ENCODE results near the gene TSPAN8.
"Not testable (repeated sequence)": the region's sequence is repeated elsewhere in the genome, so short reads cannot be mapped to it uniquely, and the experiment has no call there.

The TSPAN8 gene

DNA sequence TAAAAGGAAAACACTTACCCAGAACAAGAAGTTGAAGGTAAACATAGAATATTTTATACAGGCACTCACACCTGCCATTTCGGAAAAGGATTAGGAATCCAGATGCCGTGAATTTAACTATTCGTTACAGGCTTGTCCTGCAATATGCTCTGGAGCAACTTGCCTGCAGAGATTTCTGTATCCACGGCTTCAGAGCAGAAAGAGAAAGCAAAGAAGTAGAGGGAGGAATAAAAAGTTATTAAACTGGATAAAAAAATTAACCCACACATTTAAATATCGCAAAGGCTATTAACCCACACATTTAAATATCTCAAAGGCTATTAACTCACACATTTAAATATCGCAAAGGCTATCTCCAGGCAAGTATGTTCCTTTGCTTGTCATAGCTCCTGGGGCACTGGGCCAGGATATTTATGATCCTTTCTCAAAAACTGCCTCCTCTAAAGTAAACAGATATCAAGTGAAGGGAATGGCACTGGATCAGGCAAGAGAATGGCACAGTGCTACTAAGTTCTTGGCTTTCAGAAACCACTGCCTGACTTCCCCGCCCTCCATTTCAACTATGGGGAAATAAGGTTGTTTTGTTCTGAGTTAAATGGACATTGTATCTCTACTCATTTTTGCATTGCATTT lies at the start of gene TSPAN8:
TSS of gene TSPAN8 (minus strand) at position 399 of the 633 bp plus-strand sequence. CDS start at position 78, 321 bp downstream.
- DNase-seq (ENCODE audit: low read depth, low spot score), result no peak

DNA sequence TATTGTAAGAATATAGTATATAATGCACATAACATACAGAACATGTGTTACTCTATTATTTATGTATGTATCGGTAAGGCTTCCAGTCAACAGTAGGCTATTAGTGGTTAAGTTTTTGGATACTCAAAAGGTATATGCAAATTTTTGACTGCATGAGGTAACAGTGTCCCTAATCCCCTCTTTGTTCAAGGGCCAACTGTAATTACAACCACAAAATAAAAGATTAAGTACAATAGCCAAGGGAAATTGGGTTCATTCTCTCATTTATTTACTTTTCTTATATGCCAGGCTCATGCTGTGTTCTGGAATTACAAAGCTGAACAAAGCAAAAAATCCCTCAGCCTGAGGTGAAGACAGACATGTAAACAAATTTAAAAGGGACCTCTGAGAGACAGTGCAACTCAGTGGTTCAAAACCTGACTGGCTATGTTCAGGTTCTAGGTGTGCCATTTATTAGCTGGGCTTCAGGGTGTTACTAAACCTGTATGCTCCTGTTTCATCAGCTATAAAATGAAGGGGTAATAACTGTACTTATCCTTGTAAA lies 43.4 kb upstream of the TSPAN8 start:
- DNase-seq (ENCODE audit: low read depth, low spot score), result no peak

DNA sequence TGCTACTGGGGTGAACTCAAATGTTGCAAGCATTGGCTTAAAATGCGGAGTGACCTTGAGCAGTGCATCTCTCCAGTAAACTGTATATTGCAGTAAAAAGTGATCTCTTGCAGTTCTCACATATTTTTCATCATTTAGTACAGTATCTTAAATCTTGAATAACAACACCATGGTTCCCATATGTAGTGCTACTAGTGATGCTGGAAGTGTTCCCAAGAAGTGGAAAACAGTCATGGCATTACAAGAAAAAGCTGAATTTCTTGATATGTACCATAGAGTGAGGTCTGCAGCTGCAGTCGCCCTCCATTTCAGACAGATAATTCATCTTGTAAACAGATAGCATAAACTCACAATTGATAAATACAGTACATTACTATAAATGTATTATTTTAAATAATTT lies 42.9 kb upstream of the TSPAN8 start:
- DNase-seq (ENCODE audit: low read depth, low spot score), result no peak

DNA sequence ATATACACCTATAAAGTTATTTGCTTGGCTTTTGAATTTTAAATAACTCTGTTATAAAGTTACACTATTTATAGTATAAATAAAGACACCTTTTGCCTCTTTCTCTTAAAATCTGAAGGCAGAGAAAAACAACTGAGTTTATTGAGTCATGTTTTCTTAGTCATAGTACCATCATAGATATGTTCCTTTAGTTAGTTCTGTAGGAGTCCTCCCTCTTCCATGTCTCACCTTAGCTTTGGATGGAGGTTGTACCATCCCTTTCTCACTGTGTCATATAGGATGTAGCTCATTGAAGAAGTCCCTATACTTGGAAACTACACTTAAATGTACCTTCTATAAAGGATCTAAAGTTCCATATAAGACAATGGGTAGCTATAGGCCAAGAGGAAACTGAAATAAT lies 39.7 kb upstream of the TSPAN8 start:
- DNase-seq (ENCODE audit: low read depth, low spot score), result no peak

DNA sequence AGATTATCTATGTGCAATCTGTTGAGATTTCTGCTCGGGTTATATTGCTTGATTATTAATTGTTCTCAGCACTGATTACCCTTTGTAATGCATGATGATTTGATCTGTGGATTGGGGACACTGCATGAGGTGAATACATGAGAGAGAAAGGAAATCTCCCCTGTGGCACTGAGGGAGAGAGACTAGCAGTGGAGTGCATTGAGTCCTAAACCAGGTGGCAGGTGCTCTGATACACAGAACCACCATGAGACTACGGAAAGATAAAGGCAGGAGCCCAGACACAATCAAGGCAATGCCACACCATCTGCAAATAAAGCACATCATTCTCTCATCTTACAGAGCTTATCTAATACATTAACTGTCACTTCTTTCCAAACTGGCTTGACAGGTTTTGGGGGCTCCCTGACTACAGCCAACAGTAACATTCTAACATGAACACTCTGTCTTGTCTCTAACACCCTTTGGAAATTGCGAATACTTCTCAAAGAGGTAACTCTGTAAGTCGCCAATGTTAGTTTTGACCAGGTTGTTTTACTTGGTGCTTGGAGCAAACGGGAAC lies 37.6 kb upstream of the TSPAN8 start:
- DNase-seq (ENCODE audit: low read depth, low spot score), result no peak

DNA sequence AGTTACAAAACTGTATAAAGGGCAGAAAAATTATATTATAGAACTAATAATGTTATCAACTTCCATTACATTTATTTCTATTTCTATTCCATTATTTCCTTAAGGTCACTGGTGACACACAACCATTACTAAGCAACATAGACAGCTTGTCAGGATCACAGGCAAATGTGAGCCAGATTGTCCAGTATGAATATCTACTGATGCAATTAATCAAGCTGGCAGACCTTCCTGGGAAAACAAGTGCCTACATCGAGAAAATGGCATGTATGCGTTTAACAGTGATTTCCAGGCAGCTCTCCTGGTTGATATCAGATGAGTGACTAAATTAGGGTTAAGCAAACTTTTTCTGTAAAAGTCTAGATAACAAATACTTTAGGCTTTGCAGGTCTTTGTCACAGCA lies 36.9 kb upstream of the TSPAN8 start:
- no peak for DNase-seq (ENCODE audit: low read depth, low spot score)

DNA sequence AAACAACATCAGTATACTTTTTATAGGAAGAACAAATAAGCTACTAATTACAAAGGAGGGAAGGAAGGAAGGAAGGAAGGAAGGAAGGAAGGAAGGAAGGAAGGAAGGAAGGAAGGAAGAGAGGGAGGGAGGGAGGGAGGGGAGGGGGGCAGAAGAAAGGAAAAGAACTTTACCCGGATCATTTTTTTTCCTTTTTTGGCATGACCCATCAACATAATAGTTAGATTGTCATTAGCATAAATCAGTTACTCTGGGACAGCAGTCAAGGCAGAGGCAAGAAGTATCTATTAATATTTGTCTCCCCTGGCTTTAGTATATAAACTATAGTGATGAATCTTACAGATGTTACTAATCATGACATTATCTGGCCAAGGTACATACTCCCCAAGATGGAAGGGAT lies 35.2 kb upstream of the TSPAN8 start:
- no peak for DNase-seq (ENCODE audit: low read depth, low spot score)

DNA sequence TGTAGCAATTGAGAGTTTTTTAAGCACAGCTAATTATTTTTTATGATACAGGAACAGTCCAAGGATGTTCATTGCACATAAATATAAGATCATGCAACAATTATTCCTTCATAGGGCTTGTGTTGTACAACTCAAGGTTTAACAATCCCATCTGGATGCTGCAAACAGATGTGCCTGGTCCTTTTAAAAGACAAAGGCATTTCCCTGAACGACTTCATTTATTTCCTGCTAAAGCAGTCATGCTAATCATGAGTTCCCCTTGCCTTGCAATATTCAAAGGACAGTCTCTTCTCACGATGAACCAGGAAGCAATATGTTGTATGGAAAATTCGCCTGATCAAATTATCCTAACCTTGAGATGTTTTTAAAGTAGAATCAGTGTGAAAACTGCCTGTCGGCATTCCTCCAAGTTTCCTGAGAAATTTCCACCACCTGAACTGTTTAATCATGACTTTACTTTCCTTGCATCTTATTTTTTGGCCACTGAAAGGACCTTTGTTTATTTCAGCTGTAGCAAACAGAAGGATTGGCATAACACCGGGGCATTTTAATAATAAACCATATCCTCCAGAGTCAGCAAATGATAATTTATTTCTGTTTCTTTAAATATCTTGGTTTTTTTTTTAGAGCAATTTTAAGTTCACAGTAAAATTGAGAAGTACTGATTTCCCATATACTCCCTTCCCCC lies 33.9 kb upstream of the TSPAN8 start:
- no peak for DNase-seq (ENCODE audit: low read depth, low spot score)

DNA sequence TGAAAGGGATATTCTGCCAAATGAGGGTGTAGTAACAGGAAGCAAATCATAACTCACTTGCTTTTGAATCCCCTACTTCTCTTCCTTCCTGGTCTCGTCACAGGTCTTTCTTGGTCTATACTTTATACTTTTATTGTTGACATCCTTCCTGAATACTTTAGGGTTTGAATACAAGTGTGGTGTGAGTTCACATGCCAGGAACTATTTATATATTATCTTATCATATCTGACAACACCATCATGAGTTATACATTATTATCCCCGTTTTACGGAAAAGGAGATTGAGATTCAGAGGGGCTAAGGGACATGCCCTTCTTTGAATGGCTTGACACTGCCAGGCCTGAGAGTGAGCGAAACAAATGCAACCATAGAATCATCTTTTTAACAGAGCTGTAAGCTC lies 33.0 kb upstream of the TSPAN8 start:
- no peak for DNase-seq (ENCODE audit: low read depth, low spot score)

DNA sequence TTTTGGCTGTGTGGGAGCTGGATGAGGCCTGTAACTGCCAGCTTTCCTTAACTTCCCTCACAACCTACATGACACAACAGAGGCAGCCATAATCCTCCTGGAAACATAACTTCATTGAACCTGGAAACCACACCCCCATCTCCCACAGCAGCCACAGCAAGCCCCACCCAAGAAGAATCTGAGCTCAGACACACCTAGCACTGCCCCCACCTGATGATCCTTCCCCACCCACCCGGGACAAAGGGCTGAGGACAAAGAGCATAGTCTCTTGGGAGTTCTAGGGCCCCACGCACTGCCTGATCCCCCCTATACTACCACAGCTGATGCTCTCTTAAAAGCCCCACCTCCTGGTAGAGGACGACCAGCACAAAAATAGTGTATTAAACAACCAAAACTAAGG lies 29.6 kb upstream of the TSPAN8 start:
- no peak for DNase-seq (ENCODE audit: low read depth, low spot score)

DNA sequence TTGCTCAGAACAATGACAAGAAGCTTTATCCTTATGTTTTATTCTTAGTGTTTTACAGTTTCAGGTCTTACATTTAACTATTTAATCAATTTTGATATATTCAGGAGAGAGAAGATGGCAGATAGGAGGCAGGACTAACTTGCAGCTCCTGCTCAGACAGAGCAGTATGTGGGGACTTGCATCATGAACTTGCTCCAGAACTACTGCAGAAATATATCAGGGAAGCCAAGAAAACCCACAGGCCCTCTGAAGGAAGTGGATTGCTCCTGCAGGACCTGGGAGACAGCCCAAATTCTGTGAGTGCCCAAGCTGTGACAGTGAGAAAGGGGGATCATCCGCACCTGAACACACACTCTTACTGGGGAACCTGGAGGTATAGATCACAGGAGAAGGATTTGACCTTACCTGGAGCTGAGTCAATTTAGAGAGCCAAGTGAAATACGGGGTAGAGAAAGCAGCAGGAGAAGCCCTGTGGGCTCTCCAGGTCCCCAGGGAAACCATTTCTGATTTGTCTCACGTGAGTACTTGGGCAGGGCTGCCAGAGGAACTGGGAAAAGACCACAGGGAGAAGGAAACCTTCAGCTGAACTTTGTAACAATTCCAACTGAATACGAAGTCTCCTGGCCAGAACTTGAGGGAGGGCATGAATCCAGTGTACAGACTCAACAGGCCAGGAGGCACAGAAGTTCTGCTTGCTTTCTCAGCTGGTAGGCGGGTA lies 28.9 kb upstream of the TSPAN8 start:
- no peak for DNase-seq (ENCODE audit: low read depth, low spot score)

DNA sequence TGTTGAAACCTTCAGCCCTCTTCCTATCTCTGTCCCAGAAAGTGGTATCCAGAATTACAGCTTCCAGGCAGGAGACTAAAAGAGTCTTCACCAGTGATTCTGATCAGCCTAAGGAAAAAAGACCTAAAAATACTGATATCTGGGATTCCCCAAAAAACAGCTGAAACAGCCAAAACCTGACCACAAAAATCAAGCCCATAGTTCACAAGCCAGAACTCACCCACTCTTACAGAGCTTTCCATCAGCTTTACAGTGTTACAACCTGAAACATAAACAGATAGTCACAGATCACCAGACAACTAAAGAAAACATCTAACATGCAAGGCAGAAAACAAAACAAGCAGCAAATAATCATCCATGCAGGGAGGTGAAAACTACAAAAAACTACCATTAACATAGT lies 26.0 kb upstream of the TSPAN8 start:
- no peak for DNase-seq (ENCODE audit: low read depth, low spot score)

DNA sequence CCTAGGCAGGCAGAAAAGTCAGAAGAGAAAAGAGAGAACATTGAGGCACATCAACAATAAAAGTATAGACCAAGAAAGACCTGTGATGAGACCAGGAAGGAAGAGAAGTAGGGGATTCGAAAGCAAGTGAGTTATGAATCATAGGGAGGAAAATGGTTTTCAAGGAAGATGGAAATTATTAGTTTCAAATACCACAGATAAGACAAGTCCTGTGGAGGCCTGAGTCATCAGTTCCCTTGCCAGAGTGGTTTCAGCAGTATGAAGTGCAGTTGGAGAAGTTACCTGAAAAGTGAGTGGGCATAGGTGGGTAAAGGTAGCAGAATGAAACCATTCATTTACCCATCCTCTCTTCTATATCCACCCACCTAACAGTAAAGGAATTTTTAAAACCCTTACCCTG lies 25.2 kb upstream of the TSPAN8 start:
- no peak for DNase-seq (ENCODE audit: low read depth, low spot score)

DNA sequence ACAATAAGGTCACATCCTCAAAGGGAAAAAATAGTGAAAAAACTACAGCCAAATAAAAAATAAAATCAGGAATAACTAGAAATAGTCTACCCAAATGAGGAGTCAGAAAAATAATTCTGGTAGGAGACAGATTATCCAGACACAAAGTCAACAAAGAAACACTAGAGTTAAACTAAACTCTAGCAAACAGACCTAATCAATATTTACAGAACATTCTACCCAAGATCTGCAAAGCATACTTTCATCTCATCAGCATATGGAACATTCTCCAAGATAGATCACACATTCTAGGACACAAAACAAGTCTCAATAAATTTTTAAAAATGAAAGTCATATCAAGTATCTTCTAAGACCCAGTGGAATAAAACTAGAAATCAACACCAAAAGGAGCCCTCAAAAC lies 20.4 kb upstream of the TSPAN8 start:
- no peak for DNase-seq (ENCODE audit: low read depth, low spot score)

DNA sequence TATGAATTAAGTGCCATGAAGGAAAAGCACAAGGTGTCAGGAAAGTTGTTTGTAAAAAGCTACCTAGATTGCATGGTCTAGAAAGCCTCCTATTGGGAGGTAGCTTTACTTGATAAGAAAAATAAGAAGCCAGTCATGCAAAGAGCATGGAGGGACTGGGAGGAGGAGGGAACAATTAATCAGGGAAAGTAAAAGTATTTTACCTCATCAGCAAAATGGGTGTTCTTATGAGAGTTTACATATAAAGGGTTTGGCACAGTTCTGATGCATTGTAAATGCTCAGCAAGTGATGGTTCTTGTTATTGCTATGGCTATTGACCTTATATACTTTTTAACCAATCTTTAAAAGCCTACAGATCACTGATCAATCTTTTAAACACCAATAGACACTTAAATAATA lies 17.0 kb upstream of the TSPAN8 start:
- DNase-seq (ENCODE audit: low read depth, low spot score), result no peak

DNA sequence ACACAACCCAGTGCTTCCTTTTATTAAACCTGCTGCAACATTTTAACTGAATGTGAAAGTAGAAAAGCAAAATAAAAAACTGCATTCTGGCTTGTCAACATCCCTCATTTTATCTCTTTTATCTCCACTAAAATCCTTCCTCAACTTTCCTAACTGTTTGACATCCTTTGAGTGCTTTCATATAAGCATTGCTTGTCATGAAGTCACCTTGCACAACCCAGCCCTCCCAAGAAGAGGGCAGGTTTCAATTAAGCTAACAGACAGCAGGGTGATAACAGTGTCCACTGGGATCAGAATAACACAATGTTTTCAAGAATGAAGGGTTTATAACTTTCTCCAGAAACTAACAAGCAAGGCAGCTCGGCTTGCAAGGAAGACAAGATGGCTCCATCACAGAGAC lies 16.3 kb upstream of the TSPAN8 start:
- no peak for DNase-seq (ENCODE audit: low read depth, low spot score)

DNA sequence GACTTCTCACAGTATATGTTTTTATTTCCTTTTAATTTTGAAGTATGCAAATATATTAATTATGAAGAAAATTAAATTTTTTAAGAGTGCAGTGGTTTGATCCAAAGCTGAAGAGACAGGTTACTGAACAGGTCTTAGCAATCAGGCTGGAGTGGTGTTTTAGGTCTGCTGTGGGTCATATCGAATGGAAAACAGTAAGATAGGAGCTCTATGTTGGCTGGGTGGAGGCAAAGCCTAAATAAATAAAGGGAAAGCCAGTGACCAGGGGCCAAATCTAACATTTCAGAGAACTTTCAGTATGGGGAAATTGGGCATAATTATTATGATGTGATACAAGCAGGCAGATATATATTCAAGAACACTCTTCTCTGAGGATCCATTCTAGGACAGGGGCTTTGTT lies 12.7 kb upstream of the TSPAN8 start:
- no peak for DNase-seq (ENCODE audit: low read depth, low spot score)

DNA sequence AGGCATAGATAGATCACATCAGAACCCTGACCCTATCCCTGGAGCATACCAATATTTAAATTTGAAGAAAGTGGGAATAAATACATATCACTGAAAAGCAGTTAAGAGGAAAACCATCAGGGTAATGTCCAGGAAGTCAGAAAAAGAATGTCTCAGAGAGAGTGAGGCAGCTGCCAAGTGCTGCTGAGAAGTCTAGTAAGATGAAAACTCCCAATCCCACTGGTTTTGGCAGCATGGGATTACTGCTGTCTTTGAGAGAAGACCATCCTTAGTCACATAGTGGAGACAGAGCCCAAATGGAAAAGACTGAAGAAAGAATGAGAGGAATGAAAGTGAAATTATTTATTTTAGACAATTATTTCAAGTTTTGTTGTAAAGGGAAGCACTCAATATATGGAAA lies 11.5 kb upstream of the TSPAN8 start:
- no peak for DNase-seq (ENCODE audit: low read depth, low spot score)

DNA sequence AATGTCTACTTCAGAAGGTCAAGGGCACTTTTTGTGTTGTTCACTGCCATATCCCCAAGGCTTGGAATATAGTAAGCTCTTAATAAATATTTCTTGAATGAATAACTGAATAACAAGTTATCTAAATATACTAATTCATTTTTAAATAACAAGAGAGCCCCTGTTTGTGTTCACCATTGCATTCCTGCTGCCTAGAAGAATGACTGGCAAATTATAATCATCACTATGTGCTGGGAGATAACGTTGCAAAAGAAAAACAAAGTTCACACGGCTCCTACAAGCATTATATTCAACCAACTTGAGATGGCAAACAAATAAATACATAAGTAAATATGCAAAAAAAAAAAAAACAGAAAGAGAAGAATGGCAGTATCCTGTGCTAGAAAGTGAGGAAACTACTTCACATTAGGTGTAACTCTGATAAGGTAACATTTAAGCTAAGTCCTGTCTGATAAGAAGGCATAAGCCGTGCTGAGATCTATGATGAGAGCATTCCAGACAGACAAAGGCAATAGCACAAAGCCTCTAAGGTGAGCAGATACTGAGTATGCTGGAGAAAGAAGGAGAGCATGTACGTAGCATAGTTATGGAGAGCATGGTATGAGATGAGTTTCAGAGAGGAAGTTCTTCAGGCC lies 9.2 kb upstream of the TSPAN8 start:
- DNase-seq (ENCODE audit: low read depth, low spot score), result no peak

DNA sequence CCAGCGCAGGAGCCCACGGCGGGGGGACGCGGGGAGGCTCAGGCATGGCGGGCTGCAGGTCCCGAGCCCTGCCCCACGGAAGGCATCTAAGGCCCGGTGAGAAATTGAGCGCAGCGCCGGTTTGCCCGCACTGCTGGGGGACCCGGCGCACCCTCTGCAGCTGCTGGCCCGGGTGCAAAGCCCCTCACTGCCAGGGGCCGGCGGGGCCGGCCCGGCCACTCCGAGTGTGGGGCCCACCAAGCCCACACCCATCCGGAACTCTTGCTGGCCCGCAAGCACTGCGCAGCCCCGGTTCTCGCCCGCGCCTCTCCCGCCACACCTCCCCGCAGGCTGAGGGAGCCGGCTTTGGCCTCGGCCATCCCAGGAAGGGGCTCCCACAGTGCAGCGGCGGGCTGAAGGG lies 8.5 kb upstream of the TSPAN8 start:
- no peak for DNase-seq (ENCODE audit: low read depth, low spot score)

DNA sequence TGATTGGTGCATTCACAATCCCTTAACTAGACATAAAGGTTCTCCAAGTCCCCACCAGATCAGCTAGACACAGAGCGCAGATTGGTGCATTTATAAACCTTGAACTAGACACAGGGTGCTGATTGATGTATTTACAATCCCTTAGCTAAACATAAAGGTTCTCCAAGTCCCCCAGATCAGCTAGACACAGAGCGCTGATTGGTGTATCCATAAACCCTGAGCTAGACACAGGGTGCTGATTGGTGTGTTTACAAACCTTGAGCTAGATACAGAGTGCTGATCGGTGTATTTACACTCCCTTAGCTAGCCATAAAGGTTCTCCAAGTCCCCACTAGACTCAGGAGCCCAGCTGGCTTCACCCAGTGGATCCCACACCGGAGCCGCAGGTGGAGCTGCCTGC lies 8.0 kb upstream of the TSPAN8 start:
- not testable (repeated sequence) for DNase-seq (ENCODE audit: low read depth, low spot score)

All from smooth muscle cell of the brain vasculature (primary cell).